ENCODE measurements around the gene PCDHGB5.
"Not testable (repeated sequence)": the region's sequence is repeated elsewhere in the genome, so short reads cannot be mapped to it uniquely, and the experiment has no call there.

The PCDHGB5 gene

DNA sequence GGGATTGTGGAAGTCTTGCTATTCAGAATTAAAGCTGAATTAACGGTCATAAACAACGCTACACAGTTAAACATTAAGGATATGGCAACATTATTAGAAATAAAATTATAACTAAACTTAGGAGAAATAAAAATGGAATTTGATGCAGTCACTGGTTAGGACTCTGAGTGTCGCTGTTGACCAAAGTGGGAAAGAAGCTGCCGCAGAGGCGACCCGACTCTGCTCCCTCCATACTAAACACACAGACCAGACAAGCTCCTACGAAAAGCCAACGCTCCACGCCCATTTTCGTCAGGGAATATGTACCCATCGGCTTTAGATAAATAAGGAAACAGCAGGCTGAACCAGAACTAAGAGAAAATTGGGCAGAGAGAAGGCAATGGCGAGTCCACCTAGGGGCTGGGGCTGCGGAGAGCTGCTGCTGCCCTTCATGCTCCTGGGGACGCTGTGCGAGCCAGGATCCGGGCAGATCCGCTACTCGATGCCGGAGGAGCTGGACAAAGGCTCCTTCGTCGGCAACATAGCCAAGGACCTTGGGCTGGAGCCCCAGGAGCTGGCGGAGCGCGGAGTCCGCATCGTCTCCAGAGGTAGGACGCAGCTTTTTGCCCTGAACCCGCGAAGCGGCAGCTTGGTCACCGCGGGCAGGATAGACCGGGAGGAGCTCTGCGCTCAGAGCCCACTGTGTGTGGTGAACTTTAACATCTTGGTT, 33.6 kb upstream of the PCDHGB5 start, which contains the start of gene PCDHGA5:
Gene PCDHGA5 (plus strand): TSS at position 211 of the 709 bp plus-strand sequence. CDS start 169 bp downstream, at position 380.
- Histone ChIP-seq H3K9me3 (ENCODE audit: control insufficient read depth, low read depth, low read length) (peaks cover 35% of the 10 kb centered on the region), H3K4me3 (ENCODE audit: low read length) (no peak within 1 kb of the TSS), H3K36me3 (ENCODE audit: control insufficient read depth, low read depth, low read length) (no peaks in the 10 kb centered on the region), H3K4me1 (ENCODE audit: control insufficient read depth, low read depth, low read length) (no peaks in the 10 kb centered on the region), H3K27me3 (ENCODE audit: control insufficient read depth, insufficient read depth, low read length) (no peaks in the 10 kb centered on the region), H3K27ac (ENCODE audit: low read length) (no peak within 1 kb of the TSS), H3K9ac (ENCODE audit: low read length) (no peak within 1 kb of the TSS)

DNA sequence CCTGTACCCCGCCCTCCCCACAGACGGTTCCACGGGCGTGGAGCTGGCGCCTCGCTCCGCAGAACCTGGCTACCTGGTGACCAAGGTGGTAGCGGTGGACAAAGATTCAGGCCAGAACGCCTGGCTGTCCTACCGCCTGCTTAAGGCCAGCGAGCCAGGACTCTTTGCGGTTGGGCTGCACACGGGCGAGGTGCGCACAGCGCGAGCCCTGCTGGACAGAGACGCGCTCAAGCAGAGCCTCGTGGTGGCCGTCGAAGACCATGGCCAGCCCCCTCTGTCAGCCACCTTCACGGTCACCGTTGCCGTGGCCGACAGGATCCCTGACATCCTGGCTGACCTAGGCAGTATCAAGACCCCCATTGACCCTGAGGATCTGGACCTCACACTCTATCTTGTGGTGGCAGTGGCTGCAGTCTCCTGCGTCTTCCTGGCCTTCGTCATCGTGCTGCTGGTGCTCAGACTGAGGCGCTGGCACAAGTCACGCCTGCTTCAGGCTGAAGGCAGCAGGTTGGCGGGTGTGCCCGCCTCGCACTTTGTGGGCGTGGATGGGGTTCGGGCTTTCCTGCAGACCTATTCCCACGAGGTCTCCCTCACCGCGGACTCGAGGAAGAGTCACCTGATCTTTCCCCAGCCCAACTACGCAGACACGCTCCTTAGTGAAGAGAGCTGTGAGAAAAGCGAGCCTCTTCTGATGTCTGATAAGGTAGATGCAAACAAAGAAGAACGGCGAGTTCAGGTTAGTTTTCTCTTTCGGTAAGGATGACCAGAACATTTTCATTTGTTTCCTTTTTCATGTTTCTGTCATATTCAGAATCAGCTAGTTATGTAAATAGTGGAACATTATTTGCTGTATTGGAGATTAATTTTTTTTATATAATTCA, 31.5 kb upstream of the PCDHGB5 start:
- H3K9ac ChIP-seq (ENCODE audit: low read length): no peak overlapping the region
- H3K27me3 ChIP-seq (ENCODE audit: control insufficient read depth, insufficient read depth, low read length): no peaks in the 10 kb centered on the region
- no peaks in the 10 kb centered on the region for H3K4me1 ChIP-seq (ENCODE audit: control insufficient read depth, low read depth, low read length)
- H3K27ac ChIP-seq (ENCODE audit: low read length): no peak overlapping the region
- H3K36me3 ChIP-seq (ENCODE audit: control insufficient read depth, low read depth, low read length): no peaks in the 10 kb centered on the region
- H3K4me3 ChIP-seq (ENCODE audit: low read length): no peak overlapping the region
- H3K9me3 ChIP-seq (ENCODE audit: control insufficient read depth, low read depth, low read length): peaks cover 25% of the 10 kb centered on the region

DNA sequence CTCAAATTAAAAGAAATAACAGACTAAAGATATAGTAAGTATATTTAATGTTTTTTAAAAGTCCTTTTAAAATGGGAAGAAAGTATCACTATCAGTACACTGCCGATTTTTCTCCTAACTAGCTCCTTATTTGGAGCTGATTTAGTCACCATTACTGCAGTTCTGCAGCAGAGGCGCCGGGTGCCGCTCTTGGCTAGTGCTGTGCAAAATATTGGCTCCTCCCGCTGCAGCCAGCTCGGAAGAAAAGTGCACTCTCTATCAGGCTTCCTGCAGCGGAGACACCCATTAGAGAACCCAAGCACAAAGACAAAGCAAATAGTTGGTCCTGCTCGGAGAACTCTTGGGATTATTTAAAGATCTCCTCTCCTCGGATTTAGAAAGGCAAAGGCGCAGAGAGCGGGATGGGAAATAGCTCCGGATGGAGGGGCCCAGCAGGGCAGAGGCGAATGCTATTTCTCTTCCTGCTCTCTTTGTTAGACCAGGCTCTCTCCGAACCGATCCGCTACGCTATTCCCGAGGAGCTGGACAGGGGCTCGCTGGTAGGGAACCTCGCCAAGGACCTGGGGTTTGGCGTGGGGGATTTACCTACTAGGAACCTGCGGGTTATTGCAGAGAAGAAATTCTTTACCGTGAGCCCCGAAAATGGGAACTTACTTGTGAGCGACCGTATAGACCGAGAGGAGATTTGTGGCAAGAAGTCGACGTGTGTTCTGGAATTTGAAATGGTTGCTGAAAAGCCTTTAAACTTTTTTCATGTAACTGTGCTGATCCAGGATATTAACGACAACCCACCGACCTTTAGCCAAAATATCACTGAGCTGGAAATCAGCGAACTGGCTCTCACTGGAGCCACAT, 27.5 kb upstream of the PCDHGB5 start, which contains the start of gene PCDHGB3:
Gene PCDHGB3 (plus strand): TSS at position 249 of the 855 bp plus-strand sequence. CDS start 153 bp downstream, at position 402.
- no peaks in the 10 kb centered on the region for H3K4me1 ChIP-seq (ENCODE audit: control insufficient read depth, low read depth, low read length)
- H3K4me3 ChIP-seq (ENCODE audit: low read length): no peak within 1 kb of the TSS
- no peak within 1 kb of the TSS for H3K27ac ChIP-seq (ENCODE audit: low read length)
- peaks cover 26% of the 10 kb centered on the region for H3K9me3 ChIP-seq (ENCODE audit: control insufficient read depth, low read depth, low read length)
- H3K27me3 ChIP-seq (ENCODE audit: control insufficient read depth, insufficient read depth, low read length): no peaks in the 10 kb centered on the region
- no peak within 1 kb of the TSS for H3K9ac ChIP-seq (ENCODE audit: low read length)
- no peaks in the 10 kb centered on the region for H3K36me3 ChIP-seq (ENCODE audit: control insufficient read depth, low read depth, low read length)

GRCh38 chr5:141371572-141372475, 25.9 kb upstream of the PCDHGB5 start:
- H3K4me1 ChIP-seq (ENCODE audit: control insufficient read depth, low read depth, low read length): no peaks in the 10 kb centered on the region

DNA sequence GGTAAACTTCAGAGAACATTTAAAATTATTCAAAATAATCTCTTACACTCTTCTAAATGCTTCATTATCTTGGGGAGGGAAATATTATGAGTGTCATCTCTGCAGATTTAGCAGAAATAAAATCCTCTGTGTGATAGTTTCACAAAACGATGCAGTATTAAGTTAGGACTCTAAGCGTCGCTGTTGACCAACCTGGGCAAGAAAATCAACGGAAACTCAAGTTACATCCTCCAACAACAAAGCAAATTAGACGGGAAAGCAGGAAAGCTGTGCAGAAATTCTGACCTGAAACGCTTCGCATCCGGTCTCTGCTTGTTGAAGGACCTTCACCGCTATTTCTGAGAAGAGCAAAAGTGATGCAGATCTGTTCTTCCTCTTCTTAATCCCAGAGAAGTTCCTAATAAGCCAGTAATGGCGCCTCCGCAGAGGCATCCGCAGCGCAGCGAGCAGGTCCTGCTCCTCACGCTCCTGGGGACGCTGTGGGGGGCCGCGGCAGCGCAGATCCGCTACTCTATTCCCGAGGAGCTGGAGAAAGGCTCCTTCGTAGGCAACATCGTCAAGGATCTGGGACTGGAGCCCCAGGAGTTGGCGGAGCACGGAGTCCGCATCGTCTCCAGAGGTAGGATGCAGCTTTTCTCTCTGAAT, 24.0 kb upstream of the PCDHGB5 start, which contains the start of gene PCDHGA6:
Gene PCDHGA6 (plus strand): TSS at position 219 of the 645 bp plus-strand sequence. CDS start 193 bp downstream, at position 412.
- Histone ChIP-seq H3K36me3 (ENCODE audit: control insufficient read depth, low read depth, low read length) (no peaks in the 10 kb centered on the region), H3K27ac (ENCODE audit: low read length) (no peak within 1 kb of the TSS), H3K4me3 (ENCODE audit: low read length) (no peak within 1 kb of the TSS), H3K9ac (ENCODE audit: low read length) (no peak within 1 kb of the TSS), H3K4me1 (ENCODE audit: control insufficient read depth, low read depth, low read length) (no peaks in the 10 kb centered on the region), H3K9me3 (ENCODE audit: control insufficient read depth, low read depth, low read length) (peaks cover 13% of the 10 kb centered on the region), H3K27me3 (ENCODE audit: control insufficient read depth, insufficient read depth, low read length) (no peaks in the 10 kb centered on the region)

More at GRCh38 chr5:141371572-141372475, 25.9 kb upstream of the PCDHGB5 start:
- Histone ChIP-seq H3K9ac (ENCODE audit: low read length) (no peak overlapping the region), H3K27me3 (ENCODE audit: control insufficient read depth, insufficient read depth, low read length) (no peaks in the 10 kb centered on the region), H3K36me3 (ENCODE audit: control insufficient read depth, low read depth, low read length) (no peaks in the 10 kb centered on the region), H3K9me3 (ENCODE audit: control insufficient read depth, low read depth, low read length) (peaks cover 17% of the 10 kb centered on the region), H3K27ac (ENCODE audit: low read length) (no peak overlapping the region), H3K4me3 (ENCODE audit: low read length) (no peak overlapping the region)

DNA sequence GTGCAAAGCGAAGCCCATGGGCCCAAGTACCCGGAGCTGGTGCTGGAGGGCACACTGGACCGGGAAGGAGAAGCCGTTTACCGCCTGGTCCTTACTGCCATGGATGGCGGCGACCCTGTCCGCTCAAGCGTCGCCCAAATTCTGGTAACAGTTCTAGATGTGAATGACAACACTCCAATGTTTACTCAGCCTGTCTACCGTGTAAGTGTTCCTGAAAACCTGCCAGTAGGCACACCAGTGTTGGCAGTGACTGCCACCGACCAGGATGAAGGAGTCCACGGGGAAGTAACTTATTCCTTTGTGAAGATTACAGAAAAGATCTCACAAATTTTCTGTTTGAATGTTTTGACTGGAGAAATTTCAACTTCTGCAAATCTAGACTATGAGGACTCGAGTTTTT, 23.1 kb upstream of the PCDHGB5 start:
- H3K27me3 ChIP-seq (ENCODE audit: control insufficient read depth, insufficient read depth, low read length): no peaks in the 10 kb centered on the region
- H3K36me3 ChIP-seq (ENCODE audit: control insufficient read depth, low read depth, low read length): no peaks in the 10 kb centered on the region
- H3K4me3 ChIP-seq (ENCODE audit: low read length): no peak overlapping the region
- no peak overlapping the region for H3K9ac ChIP-seq (ENCODE audit: low read length)
- no peak overlapping the region for H3K27ac ChIP-seq (ENCODE audit: low read length)
- H3K9me3 ChIP-seq (ENCODE audit: control insufficient read depth, low read depth, low read length): peaks cover 13% of the 10 kb centered on the region
- no peaks in the 10 kb centered on the region for H3K4me1 ChIP-seq (ENCODE audit: control insufficient read depth, low read depth, low read length)

GRCh38 chr5:141375444-141376155, 22.1 kb upstream of the PCDHGB5 start:
- peaks cover 13% of the 10 kb centered on the region for H3K9me3 ChIP-seq (ENCODE audit: control insufficient read depth, low read depth, low read length)
- H3K36me3 ChIP-seq (ENCODE audit: control insufficient read depth, low read depth, low read length); H3K27ac ChIP-seq (ENCODE audit: low read length); H3K27me3 ChIP-seq (ENCODE audit: control insufficient read depth, insufficient read depth, low read length); H3K4me1 ChIP-seq (ENCODE audit: control insufficient read depth, low read depth, low read length); H3K4me3 ChIP-seq (ENCODE audit: low read length); H3K9ac ChIP-seq (ENCODE audit: low read length): not testable (repeated sequence)

DNA sequence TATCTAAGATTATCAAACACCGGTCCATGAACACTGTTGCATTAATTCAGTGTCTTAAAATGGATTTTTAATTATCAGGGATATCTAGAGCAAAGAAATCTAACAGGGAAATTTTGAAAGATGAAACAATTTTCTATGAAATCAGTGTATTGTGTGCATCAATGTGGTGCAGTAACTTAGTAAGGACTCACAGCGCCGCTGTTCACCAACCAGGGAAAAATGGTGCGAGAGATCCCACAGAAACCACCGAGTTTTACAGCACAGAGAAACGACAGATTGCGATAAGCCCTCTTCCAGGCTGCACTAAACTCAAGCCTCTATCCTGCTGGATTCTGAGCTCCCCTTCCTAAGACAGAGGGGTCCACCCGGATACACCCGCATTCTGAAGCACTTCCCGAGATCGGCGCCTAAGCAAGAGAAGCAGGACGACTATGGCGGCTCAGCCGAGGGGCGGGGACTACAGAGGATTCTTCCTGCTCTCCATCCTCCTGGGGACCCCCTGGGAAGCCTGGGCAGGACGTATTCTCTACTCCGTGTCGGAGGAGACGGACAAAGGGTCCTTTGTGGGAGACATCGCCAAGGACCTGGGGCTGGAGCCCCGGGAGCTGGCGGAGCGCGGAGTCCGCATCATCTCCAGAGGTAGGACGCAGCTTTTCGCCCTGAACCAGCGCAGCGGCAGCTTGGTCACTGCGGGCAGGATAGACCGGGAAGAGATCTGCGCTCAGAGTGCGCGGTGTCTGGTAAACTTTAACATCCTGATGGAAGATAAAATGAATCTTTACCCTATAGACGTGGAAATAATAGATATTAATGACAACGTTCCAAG, 15.1 kb upstream of the PCDHGB5 start, which contains the start of gene PCDHGA7:
Gene PCDHGA7 (plus strand): TSS at position 274 of the 826 bp plus-strand sequence. CDS start 158 bp downstream, at position 432.
- no peaks in the 10 kb centered on the region for H3K27me3 ChIP-seq (ENCODE audit: control insufficient read depth, insufficient read depth, low read length)
- H3K4me3 ChIP-seq (ENCODE audit: low read length): no peak within 1 kb of the TSS
- H3K9me3 ChIP-seq (ENCODE audit: control insufficient read depth, low read depth, low read length): peaks cover 29% of the 10 kb centered on the region
- H3K9ac ChIP-seq (ENCODE audit: low read length): no peak within 1 kb of the TSS
- no peaks in the 10 kb centered on the region for H3K36me3 ChIP-seq (ENCODE audit: control insufficient read depth, low read depth, low read length)
- H3K27ac ChIP-seq (ENCODE audit: low read length): no peak within 1 kb of the TSS
- H3K4me1 ChIP-seq (ENCODE audit: control insufficient read depth, low read depth, low read length): no peaks in the 10 kb centered on the region

DNA sequence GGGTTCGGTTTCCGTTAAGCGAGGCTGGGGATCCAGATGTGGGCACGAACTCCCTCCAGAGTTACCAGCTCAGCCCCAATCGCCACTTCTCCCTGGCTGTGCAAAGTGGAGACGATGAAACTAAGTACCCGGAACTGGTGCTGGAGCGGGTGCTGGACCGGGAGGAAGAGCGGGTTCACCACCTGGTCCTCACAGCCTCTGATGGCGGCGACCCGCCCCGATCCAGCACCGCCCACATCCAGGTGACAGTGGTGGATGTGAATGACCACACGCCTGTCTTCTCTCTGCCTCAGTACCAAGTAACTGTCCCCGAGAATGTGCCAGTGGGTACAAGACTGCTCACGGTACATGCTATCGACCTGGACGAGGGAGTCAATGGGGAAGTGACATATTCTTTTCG, 14.4 kb upstream of the PCDHGB5 start:
- Histone ChIP-seq H3K9me3 (ENCODE audit: control insufficient read depth, low read depth, low read length) (peaks cover 31% of the 10 kb centered on the region), H3K36me3 (ENCODE audit: control insufficient read depth, low read depth, low read length) (no peaks in the 10 kb centered on the region), H3K27ac (ENCODE audit: low read length) (no peak overlapping the region), H3K9ac (ENCODE audit: low read length) (no peak overlapping the region), H3K4me1 (ENCODE audit: control insufficient read depth, low read depth, low read length) (no peaks in the 10 kb centered on the region), H3K4me3 (ENCODE audit: low read length) (no peak overlapping the region), H3K27me3 (ENCODE audit: control insufficient read depth, insufficient read depth, low read length) (no peaks in the 10 kb centered on the region)

Measured in iPS-18a (cell line).